RKO (cell line): ENCODE results near the gene SSBP1.
A peak's percentile ranks its signal among the peaks of the same experiment; 100 is the strongest.
"Not testable (repeated sequence)": the region's sequence is repeated elsewhere in the genome, so short reads cannot be mapped to it uniquely, and the experiment has no call there.

ENCODE experiments used
- DNase-seq: peaks from one replicate; pipeline ENCODE4 v3.0.0-alpha.2; 2016; ENCODE audit warnings: low spot score

SSBP1 gene, protein sequence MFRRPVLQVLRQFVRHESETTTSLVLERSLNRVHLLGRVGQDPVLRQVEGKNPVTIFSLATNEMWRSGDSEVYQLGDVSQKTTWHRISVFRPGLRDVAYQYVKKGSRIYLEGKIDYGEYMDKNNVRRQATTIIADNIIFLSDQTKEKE

GRCh38 chr7:141737836-141738591, at the start of gene SSBP1:
Gene SSBP1 (plus strand): TSS chr7:141738358. CDS start chr7:141739167, 809 bp downstream.
- DNase-seq = peak; percentile 99

- DNase-seq = not testable (repeated sequence)
These were observed 48.9 kb upstream of the SSBP1 start for GRCh38 chr7:141689072-141689825.

GRCh38 chr7:141691540-141691939, 46.6 kb upstream of the SSBP1 start:
- no peak for DNase-seq

DNA sequence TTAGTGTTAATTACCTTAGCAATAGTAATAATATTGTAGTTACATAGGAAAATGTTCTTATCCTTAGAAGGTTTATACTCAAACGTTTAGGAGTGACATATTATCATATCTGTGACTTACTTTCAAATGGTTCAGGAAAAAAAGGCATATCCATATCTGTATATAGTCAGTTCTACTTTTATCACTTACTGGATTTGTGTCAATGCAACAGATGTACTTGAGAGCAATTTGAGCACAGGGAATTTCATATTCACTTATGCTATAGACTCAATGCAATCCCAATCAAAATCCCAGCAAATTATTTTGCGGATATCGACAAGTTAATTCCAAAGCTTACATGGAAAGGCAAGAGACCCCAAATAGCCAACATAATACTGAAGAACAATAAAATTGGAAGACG, 46.2 kb upstream of the SSBP1 start:
- no peak for DNase-seq

GRCh38 chr7:141693082-141693481, 45.1 kb upstream of the SSBP1 start:
- DNase-seq = no peak

DNA sequence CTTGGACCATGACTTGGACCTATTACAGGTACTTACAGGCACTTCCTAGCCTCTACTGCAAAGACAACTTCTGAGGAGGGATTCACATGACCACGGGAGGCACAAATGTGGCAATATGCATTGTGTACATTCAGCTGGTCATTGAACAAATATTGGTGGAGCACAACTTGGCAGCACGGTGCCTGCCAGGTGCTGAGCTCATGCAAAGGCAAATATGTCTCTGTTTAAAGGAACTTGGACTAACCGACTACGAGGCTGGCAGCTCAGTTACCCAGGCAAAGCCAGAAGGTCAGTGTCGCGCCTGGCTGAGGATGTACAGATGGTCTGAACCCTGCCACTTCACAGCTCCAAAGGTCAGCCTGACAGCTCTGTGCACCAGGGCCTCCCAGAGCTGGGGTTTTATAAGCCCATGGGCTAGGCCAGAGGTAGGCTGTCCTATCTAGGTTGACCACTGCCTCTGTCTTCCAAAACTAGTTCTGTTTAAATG, 42.3 kb upstream of the SSBP1 start:
- DNase-seq = no peak

GRCh38 chr7:141696348-141696747, 41.8 kb upstream of the SSBP1 start:
- DNase-seq = no peak

DNA sequence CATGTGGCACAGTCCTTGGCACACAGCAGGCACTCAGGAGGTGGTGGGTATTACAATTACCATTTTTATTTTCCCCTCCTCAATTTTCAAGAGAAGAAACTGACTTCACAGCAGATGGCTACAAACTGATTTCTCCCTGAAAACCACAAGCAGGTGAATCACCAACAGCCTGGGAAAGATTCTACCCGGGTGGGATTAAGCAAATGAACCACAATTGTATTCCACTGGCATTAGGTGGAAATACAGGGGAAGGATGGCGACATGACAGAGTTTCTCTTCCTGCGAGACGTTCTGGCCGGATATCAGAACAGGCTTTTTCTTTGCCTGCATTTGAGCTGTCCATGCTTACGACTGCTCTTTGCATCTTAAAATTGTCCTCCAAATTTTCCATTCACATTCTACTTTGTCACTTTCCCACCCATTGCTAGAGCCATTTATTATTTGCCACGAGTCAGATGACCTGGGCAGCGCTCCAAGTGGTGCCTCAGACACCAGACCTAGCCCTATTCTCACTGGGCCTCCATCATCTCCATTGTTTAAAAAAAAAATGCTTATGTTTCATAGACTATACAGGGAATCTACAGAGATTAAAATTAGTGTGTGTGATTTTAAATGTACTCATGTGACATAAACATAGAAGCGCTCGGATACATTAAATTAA, 40.8 kb upstream of the SSBP1 start:
- peak; percentile 30 for DNase-seq

DNA sequence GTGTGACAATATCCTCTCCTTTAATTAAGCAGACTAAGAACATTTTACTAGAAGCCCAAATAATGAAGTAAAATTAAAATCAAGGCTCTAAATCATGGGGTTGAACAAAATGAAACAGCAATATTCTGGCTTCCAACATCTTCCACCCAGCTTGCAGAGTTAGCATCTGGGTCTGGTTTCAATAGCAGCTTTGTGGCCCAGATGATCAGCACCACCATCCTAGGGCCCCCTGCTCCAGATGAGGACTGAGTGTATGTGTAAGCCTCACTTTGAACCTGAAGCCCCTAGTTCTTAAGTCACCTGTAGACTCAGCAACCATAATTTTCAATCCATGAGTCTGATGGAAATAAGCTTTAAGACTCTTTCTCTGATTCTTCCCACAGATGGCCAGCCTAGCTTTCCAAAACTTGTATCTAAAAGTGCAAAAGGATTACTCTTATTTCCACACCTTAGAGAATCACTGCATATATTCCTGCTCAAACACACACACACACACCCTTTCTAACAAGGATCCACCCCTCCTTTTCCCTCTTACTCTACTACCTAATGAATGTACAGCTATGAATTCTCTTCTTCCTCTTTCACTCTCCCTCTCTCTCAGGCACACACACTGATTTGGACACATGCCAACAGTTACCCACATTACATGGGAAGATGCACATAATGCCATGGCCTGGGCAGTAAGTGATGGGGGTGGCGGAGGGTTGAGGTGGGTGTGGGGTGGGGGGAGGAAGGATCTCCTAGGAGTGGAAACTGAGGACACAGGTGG, 39.7 kb upstream of the SSBP1 start:
- no peak for DNase-seq

DNA sequence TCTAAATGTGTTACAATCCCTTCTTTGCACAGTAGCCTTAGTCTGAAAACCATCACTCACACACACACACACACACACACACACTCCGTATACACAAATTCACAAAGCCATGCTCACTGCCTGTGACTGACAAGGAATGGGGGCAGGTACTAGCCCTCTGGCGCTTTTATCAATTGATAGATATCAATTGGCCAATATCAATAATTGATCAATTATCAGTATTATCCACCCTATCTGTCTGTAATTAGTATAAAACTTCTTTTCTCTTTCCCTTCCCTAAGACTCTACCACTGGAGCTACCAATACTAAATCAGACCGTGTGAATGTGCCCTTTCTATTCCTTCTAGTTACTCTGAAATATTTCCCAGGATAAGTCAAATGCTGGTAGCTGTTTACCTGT, 38.3 kb upstream of the SSBP1 start:
- DNase-seq = no peak

- peak; percentile 45 for DNase-seq
These were observed 37.8 kb upstream of the SSBP1 start for GRCh38 chr7:141700296-141700847.

- peak; percentile 27 for DNase-seq
These were observed 37.2 kb upstream of the SSBP1 start for GRCh38 chr7:141700848-141701371.

DNA sequence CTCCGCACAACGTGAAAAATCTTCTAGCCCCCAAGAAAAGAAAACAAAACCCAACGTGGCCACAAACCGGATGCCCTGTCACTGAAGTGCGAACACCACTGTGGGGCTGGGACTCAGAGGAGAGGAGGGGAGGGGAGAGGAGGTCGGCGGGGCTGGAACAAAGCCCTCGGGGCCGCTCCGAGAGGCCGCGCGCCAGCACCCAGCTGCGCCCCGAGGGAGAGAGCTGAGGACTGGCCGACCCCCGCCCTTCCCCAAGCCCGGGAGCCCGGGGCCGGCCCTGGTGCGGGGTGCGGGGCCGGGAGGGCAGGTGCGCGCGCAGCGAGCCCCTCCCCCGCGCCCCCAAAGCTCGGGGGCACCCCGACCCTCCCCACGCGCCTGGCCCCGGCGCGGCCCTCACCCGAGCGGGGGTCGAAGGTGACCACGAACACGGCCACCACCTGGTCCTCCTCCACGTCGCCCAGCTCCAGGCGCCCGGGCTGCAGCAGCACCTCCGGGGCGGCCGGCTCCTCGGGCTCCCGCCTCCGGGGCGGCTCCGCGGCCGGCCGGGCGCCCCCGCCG, 36.6 kb upstream of the SSBP1 start:
- peak; percentile 67 for DNase-seq

- DNase-seq = peak; percentile 54
These were observed 36.1 kb upstream of the SSBP1 start, which contains the start of gene DENND11 for GRCh38 chr7:141702047-141702567. Gene DENND11 (minus strand): TSS chr7:141702166. CDS start chr7:141702153, 13 bp downstream.

DNA sequence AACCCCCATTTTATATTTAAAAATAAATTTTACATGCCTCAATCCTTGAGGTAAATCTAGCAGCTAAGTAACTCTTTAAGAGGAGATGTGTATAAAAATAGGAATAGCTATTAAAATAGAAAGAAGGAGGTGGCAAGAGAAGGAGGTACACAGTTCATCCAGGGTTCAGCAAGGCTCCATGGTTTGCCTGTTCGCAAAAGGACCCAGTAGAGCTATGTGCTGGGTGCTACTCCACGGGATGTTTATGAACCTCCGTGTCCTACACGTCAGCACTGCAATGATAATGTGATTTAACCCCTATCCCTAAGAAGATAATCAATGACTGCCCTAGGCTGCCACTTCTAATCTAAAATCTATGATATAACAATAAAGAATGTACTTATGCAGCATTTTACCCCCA, 35.3 kb upstream of the SSBP1 start:
- DNase-seq = no peak

- no peak for DNase-seq
These were observed 34.0 kb upstream of the SSBP1 start for GRCh38 chr7:141704112-141704511.

GRCh38 chr7:141704741-141705140, 33.4 kb upstream of the SSBP1 start:
- DNase-seq = peak; percentile 30

DNA sequence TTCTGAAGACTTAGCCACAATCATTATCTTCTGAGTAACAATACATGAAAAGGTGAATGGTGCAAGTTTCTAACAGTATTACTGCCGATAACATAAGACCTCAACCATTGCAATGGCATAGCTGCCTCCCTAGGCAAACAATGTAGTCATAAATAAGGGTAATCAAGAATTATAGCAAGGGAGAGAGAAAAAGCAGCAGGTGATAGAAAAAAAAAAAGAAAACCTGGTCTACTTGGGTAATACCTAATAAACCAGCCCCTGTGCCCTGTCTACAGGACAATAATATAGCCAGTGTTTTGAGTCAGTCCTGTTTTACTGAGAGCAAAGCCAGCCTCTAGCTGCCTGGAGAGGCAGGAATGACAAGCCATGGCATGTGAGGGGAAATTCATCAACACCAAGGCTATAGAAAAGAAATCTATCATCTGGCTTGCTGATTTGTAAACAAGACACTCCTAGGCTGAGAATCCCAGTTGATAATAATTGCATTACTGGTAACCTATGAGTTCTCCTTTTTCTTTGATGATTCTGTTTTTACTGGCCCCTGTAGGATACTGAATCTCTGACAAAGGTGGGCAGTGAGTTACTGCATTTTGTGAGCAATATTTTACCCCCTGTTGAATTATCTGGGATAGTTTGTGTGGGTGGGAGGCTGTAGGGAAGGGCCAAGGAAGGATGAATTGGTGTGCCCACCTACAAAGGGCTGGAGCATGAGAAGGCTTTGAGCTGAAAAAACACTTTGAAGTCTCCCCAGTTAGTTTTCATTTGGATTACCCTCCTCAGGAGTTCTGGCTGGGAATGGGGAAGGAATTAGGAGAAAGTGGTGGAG, 31.7 kb upstream of the SSBP1 start:
- no peak for DNase-seq

GRCh38 chr7:141708351-141708750, 29.8 kb upstream of the SSBP1 start, which contains the start of gene WEE2:
Gene WEE2 (plus strand): TSS chr7:141708353. CDS start chr7:141708759, 406 bp downstream.
- DNase-seq = no peak
